Embryonic facial prominence (tissue), 1 donor: ENCODE results near the gene ACTR6.

Source experiments
- DNase-seq: peaks from one replicate; pipeline ENCODE4 v3.0.0-alpha.2; 2016; ENCODE audit errors: extremely low spot score

Gene ACTR6

GRCh38 chr12:100266835-100267602 is 66.4 kb downstream of the ACTR6 start, which contains the start of the genes DEPDC4 and SCYL2:
Gene DEPDC4 (minus strand): TSS chr12:100267079. CDS start chr12:100267076, 3 bp downstream.
Gene SCYL2 (plus strand): TSS chr12:100267177. CDS start chr12:100282971, 15,794 bp downstream.
- peak; percentile 98 for DNase-seq

- no peak for DNase-seq
These were observed 67.1 kb downstream of the ACTR6 start for GRCh38 chr12:100267603-100268281.

DNA sequence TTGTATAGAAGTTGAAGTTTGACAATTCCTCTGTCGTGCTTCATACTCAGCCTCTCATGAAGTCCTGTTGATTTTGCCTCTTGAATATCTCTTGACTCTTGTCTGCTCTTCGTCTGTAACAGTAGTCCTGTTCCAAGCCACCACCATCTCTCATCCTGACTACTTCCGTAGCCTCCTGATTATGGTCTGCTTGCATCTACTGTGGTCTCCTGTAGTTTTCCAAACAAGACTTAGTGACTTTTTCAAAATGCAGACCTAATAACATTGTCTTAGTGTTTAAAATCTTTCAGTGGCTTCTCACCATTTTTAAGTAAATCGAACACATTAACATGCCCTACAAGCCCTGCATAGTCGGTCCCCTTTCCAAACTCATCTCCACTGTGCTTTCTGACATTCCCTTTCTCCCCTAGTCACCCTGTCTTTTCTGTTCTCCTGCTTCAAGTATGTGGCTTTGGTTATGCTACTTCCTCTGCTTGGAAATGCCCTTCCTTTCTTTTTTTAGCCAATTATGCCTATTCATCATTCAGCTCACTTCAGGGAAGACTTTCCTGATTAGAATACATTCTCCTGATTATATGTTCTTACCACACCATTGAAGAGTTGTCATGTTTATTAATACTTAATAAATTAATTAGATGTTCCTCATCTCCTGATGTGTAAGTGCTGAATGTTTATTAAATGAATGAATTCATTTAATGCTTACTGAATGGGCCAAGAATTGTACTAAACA is 68.4 kb downstream of the ACTR6 start:
- no peak for DNase-seq

DNA sequence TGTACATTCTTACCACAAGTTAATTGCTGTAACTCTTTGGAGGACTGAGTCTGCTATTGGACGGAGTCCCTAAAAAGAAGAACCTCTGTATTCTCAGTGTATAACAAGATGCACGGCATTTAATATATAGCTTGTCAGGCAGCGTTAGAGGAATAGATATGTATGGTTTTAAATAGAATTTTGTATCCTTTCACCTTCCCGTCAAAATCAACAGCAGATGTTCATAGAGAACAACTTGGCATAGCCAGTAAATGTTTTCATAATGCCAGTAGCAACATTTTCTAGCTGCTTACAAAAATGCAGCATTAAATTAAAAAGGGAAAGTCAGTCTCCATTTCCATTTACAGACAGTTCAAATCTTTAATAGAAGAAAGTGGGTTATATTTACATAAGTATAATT is 73.2 kb downstream of the ACTR6 start:
- DNase-seq, result no peak
